Astrocyte (in vitro differentiated cells and primary cell): ENCODE data around the gene ACVR2B.

Experiments used
- EZH2 ChIP-seq: IDR thresholded peaks from 2 replicates; pipeline ENCODE4 v1.6.1; 2012; ENCODE audit warnings: mild to moderate bottlenecking, low read length, inconsistent platforms; ENCODE audit not compliant: insufficient read depth
- TF ChIP-seq, protein P1 (sequence below): IDR thresholded peaks from 2 replicates; pipeline ENCODE4 v1.5.1; 2011; ENCODE audit warnings: low read depth, mild to moderate bottlenecking, inconsistent platforms, low read length, moderate library complexity; ENCODE audit not compliant: insufficient read depth

DNA sequence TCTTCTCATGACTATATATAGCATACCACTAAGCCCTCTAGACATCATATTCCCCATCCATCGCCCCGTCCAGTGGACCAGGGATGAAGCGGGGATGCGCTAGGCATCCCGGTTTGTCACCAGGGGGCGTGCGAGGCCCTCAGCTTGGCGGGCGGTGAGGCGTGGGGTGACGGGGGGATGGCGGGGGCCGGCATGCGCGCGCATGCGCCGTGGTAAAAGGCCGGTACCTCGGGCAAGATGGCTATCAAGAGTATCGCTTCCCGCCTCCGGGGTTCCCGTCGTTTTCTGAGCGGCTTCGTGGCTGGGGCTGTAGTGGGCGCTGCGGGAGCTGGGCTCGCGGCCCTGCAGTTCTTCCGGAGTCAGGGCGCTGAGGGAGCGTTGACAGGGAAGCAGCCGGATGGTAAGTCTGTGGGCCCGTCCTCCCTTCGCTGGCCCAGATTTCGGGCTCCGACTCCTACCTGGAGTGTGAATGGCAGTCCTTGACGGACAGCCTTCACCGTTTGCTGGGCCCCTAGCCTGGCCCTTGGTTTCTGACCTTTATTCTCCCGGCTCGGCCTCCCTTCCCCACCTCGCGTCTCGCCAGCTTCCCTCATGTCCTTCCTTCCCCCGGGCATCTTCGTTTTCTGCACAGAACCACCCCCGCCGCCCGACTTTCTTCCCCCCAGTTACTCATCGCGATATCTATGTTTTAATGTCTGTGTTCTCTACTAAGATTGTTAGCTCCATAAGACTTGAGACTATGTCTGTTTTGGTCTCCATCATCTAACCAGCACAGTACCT is 42.6 kb downstream of the ACVR2B start, which contains the start of gene EXOG:
- TF ChIP-seq, protein P1, sequence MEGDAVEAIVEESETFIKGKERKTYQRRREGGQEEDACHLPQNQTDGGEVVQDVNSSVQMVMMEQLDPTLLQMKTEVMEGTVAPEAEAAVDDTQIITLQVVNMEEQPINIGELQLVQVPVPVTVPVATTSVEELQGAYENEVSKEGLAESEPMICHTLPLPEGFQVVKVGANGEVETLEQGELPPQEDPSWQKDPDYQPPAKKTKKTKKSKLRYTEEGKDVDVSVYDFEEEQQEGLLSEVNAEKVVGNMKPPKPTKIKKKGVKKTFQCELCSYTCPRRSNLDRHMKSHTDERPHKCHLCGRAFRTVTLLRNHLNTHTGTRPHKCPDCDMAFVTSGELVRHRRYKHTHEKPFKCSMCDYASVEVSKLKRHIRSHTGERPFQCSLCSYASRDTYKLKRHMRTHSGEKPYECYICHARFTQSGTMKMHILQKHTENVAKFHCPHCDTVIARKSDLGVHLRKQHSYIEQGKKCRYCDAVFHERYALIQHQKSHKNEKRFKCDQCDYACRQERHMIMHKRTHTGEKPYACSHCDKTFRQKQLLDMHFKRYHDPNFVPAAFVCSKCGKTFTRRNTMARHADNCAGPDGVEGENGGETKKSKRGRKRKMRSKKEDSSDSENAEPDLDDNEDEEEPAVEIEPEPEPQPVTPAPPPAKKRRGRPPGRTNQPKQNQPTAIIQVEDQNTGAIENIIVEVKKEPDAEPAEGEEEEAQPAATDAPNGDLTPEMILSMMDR = peak; percentile 65
- TF ChIP-seq EZH2 = no peak
